ENCODE measurements around the gene TIMM29. TPM values are rescaled to one million over a fixed set of nuclear protein-coding genes. Genes with fewer than 3 reads are reported as not detected.

TIMM29 gene
- total RNA-seq, 1 donor from 2014 or later: 25.8 TPM

- DNase-seq (ENCODE audit: extremely low spot score, unreplicated experiment): no peak
- Mint-ChIP-seq H3K9me3 (ENCODE audit: unreplicated experiment) (no peaks in the 10 kb centered on the region), H3K4me3 (ENCODE audit: unreplicated experiment) (peak overlapping the region; percentile 48), H3K4me1 (ENCODE audit: unreplicated experiment) (peaks cover 28% of the 10 kb centered on the region), H3K36me3 (ENCODE audit: unreplicated experiment) (peaks cover 2% of the 10 kb centered on the region), H3K27me3 (ENCODE audit: unreplicated experiment) (no peaks in the 10 kb centered on the region), H3K27ac (ENCODE audit: unreplicated experiment) (peak overlapping the region; percentile 65)
- no peak for TF ChIP-seq CTCF (IDR thresholded peaks at IDR 0.05)
Measured at GRCh38 chr19:10976131-10976892, 47.7 kb downstream of the TIMM29 start.

GRCh38 chr19:10977742-10978092 is 49.1 kb downstream of the TIMM29 start:
- TF ChIP-seq CTCF (IDR thresholded peaks at IDR 0.05): no peak
- peak overlapping the region; percentile 55 for H3K27ac Mint-ChIP-seq (ENCODE audit: unreplicated experiment)
- no peak overlapping the region for H3K4me3 Mint-ChIP-seq (ENCODE audit: unreplicated experiment)
- no peak for DNase-seq (ENCODE audit: extremely low spot score, unreplicated experiment)
- peaks cover 2% of the 10 kb centered on the region for H3K36me3 Mint-ChIP-seq (ENCODE audit: unreplicated experiment)
- H3K9me3 Mint-ChIP-seq (ENCODE audit: unreplicated experiment): no peaks in the 10 kb centered on the region
- H3K4me1 Mint-ChIP-seq (ENCODE audit: unreplicated experiment): peaks cover 34% of the 10 kb centered on the region
- H3K27me3 Mint-ChIP-seq (ENCODE audit: unreplicated experiment): no peaks in the 10 kb centered on the region

Other genes starting within 250 kb of the TIMM29 start
- 56.3 and 57.7 TPM in 2 replicates for gene QTRT1, start 227.4 kb upstream of the TIMM29 start, total RNA-seq
- gene DNM2, start 210.7 kb upstream of the TIMM29 start, total RNA-seq: 157 and 163 TPM in 2 replicates
- gene TMED1, start 92.6 kb upstream of the TIMM29 start, total RNA-seq: 33.6 and 35.5 TPM in 2 replicates
- 0.27 TPM in 1 of 2 replicates, not detected in the other for gene C19orf38, start 80.4 kb upstream of the TIMM29 start, total RNA-seq
- gene CARM1, start 57.3 kb upstream of the TIMM29 start, total RNA-seq: 66.7 and 70.8 TPM in 2 replicates
- 68.4 and 79.5 TPM in 2 replicates for gene YIPF2, start 172 bp upstream of the TIMM29 start, total RNA-seq
- 130 and 131 TPM in 2 replicates for gene SMARCA4, start 32.2 kb downstream of the TIMM29 start, total RNA-seq
- gene LDLR, start 160.7 kb downstream of the TIMM29 start, total RNA-seq: 75.4 and 96.9 TPM in 2 replicates
- 11.9 and 13.5 TPM in 2 replicates for gene SPC24, start 227.0 kb downstream of the TIMM29 start, total RNA-seq

Data from osteocyte (in vitro differentiated cells).